A549 (cell line): ENCODE results near the gene CDX1.

Experiments
- BHLHE40 ChIP-seq: IDR thresholded peaks from 2 replicates; pipeline ENCODE4 v1.6.1; 2012; ENCODE audit warnings: low read depth, low read length, inconsistent platforms
- EP300 ChIP-seq, 2 experiments: fragments of >200 bp; sonication (Bioruptor Twin); formaldehyde crosslinking; IDR thresholded peaks; 2 replicates in 1 of 2; 3 replicates in 1 of 2; pipeline ENCODE4 v1.6.1; 2016 to 2017
- FOSB ChIP-seq: fragments of 250-450 bp; sonication (Bioruptor Pico); IDR thresholded peaks from 2 replicates; pipeline ENCODE4 v1.5.0; 2020; ENCODE audit warnings: mild to moderate bottlenecking, moderate library complexity
- HOXB5 ChIP-seq: fragments of 250-450 bp; sonication (Bioruptor Pico); IDR thresholded peaks from 2 replicates; pipeline ENCODE4 v1.5.0; 2020; ENCODE audit warnings: mild to moderate bottlenecking, moderate library complexity
- KDM1A ChIP-seq: fragments of 200-600 bp; sonication (generic); IDR thresholded peaks from 2 replicates; pipeline ENCODE4 v1.6.1; 2016; ENCODE audit warnings: low read depth, mild to moderate bottlenecking
- POLR2A ChIP-seq: IDR thresholded peaks from 2 replicates; pipeline ENCODE4 v1.6.1; 2012; ENCODE audit warnings: mild to moderate bottlenecking, low read length
- RAD21 ChIP-seq, 2 experiments: fragments of >200 bp in 1 of 2; sonication (Bioruptor Twin) in 1 of 2; formaldehyde crosslinking in 1 of 2; IDR thresholded peaks in 1 of 2; conservative IDR thresholded peaks in 1 of 2; 2 replicates in 1 of 2; 3 replicates in 1 of 2; pipeline ENCODE4 v1.6.1; 2012 to 2018; ENCODE audit warnings: inconsistent platforms in 1 of 2
- RFX5 ChIP-seq: fragments of 450-650 bp; IDR thresholded peaks from 2 replicates; pipeline ENCODE4 v1.7.1; 2014; ENCODE audit warnings: antibody characterized with exemption, mild to moderate bottlenecking, moderate library complexity
- RNF2 ChIP-seq: fragments of 200-600 bp; sonication (generic); IDR thresholded peaks from 2 replicates; pipeline ENCODE4 v1.6.1; 2016; ENCODE audit warnings: low read depth, mild to moderate bottlenecking, antibody characterized with exemption, moderate library complexity, borderline replicate concordance
- SMC3 ChIP-seq: fragments of >200 bp; sonication (Bioruptor Twin); formaldehyde crosslinking; IDR thresholded peaks from 3 replicates; pipeline ENCODE4 v1.6.1; 2018; ENCODE audit warnings: inconsistent platforms
- TF ChIP-seq, protein P1 (sequence below): IDR thresholded peaks from 2 replicates; pipeline ENCODE4 v1.6.1; 2012
- TF ChIP-seq, protein P2 (sequence below): fragments of >200 bp; sonication (Bioruptor Twin); formaldehyde crosslinking; IDR thresholded peaks from 3 replicates; pipeline ENCODE4 v1.5.1; 2016
- TF ChIP-seq, protein P3 (sequence below): IDR thresholded peaks from 2 replicates; pipeline ENCODE4 v1.6.1; 2012

DNA sequence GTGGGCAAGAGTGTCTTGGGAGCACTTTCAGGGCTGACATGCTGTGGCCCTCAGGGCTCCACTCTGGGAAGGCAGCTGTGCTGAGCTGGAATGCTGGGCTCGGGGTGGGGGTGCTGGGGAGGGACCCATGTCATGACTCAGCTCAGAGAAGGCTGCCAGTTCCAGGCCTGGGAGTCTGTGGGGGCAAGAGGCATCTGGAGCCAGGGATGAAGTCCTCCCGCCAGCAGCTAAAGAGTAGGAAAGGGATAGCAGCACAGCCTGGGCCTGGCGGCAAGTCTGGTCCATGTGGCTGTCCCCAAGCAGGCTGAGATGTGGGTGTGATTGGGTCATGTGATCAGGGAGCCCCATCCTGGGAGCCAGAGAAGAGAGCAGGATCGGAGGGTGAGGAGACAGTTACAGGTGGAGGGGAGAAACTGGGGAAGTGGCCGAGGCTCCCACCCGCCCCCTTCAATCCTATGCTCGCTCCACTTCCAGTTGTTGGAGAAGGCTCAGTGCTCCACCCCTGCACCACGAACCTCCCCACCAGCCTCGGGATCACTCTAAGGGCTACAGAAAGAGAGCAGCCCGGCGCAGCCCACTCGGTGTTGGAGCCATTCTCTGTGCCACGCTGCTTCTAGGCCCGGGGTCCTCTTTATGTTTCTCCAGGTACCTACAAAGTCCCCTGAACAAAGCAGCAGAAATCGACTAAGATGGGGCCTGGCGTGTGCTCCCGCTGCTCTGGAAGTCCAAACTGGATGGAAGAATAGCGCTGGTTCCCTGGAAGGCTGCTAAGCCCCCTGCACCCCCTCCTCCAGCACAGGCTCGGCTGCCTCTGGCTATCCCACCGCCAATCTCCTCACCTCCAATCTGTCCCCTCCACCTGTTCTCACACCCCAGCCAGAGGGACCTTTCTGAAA, 23.0 kb upstream of the CDX1 start:
- TF ChIP-seq, protein P1, sequence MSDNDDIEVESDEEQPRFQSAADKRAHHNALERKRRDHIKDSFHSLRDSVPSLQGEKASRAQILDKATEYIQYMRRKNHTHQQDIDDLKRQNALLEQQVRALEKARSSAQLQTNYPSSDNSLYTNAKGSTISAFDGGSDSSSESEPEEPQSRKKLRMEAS: no peak; the same call in 1 of the 2 replicates
- no peak for TF ChIP-seq FOSB (CRISPR knock-in tag)
- TF ChIP-seq HOXB5 (CRISPR knock-in tag): no peak
- TF ChIP-seq BHLHE40: no peak
- no peak for TF ChIP-seq RFX5
- no peak for TF ChIP-seq RAD21 (conservative IDR thresholded peaks at IDR 0.05 in 1 of 2, IDR thresholded peaks at IDR 0.05 in 1 of 2)
- TF ChIP-seq RNF2: no peak
- TF ChIP-seq, protein P2, sequence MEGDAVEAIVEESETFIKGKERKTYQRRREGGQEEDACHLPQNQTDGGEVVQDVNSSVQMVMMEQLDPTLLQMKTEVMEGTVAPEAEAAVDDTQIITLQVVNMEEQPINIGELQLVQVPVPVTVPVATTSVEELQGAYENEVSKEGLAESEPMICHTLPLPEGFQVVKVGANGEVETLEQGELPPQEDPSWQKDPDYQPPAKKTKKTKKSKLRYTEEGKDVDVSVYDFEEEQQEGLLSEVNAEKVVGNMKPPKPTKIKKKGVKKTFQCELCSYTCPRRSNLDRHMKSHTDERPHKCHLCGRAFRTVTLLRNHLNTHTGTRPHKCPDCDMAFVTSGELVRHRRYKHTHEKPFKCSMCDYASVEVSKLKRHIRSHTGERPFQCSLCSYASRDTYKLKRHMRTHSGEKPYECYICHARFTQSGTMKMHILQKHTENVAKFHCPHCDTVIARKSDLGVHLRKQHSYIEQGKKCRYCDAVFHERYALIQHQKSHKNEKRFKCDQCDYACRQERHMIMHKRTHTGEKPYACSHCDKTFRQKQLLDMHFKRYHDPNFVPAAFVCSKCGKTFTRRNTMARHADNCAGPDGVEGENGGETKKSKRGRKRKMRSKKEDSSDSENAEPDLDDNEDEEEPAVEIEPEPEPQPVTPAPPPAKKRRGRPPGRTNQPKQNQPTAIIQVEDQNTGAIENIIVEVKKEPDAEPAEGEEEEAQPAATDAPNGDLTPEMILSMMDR: no peak
- TF ChIP-seq, protein P3, sequence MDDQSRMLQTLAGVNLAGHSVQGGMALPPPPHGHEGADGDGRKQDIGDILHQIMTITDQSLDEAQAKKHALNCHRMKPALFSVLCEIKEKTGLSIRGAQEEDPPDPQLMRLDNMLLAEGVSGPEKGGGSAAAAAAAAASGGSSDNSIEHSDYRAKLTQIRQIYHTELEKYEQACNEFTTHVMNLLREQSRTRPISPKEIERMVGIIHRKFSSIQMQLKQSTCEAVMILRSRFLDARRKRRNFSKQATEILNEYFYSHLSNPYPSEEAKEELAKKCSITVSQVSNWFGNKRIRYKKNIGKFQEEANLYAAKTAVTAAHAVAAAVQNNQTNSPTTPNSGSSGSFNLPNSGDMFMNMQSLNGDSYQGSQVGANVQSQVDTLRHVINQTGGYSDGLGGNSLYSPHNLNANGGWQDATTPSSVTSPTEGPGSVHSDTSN: no peak
- TF ChIP-seq SMC3: no peak
- no peak for TF ChIP-seq POLR2A
- TF ChIP-seq EP300 (IDR thresholded peaks at IDR 0.05): peak in 1 of 2 experiments; percentile 28; a peak in 1 of 5 replicates
- no peak for TF ChIP-seq KDM1A
